Fibroblast of lung (primary cell): ENCODE data around the gene CELF2. TPM values are rescaled to one million over a fixed set of nuclear protein-coding genes. Genes with fewer than 3 reads are reported as not detected.

ENCODE experiments used
- DNase-seq, 2 donors: peaks; one replicate each; pipeline versions ENCODE4 v3.0.0 to v3.0.0-alpha.2; 2010; ENCODE audit warnings: low read depth in 2 of 2
- H2AFZ ChIP-seq: 2 replicates; pipeline ENCODE4 v1.5.1; 2012; ENCODE audit warnings: low read length, control low read depth, inconsistent platforms
- H3K27ac ChIP-seq: 2 replicates; pipeline ENCODE4 v1.5.1; 2011; ENCODE audit warnings: low read length, control low read depth; ENCODE audit not compliant: insufficient read depth
- H3K27me3 ChIP-seq: 2 replicates; pipeline ENCODE4 v1.5.1; 2011; ENCODE audit warnings: mild to moderate bottlenecking, low read length; ENCODE audit not compliant: control insufficient read depth, insufficient read depth
- H3K36me3 ChIP-seq: 2 replicates; pipeline ENCODE4 v1.5.1; 2011; ENCODE audit warnings: low read length; ENCODE audit not compliant: control insufficient read depth, insufficient read depth
- H3K4me1 ChIP-seq: 2 replicates; pipeline ENCODE4 v1.5.1; 2011; ENCODE audit warnings: low read length; ENCODE audit not compliant: control insufficient read depth, insufficient read depth; ENCODE audit errors: extremely low read depth
- H3K4me2 ChIP-seq: 2 replicates; pipeline ENCODE4 v1.5.1; 2011; ENCODE audit warnings: low read length, control low read depth; ENCODE audit not compliant: insufficient read depth; ENCODE audit errors: extremely low read depth
- H3K4me3 ChIP-seq, 4 experiments: fragments of 200-600 bp in 1 of 4; sonication (generic) in 1 of 4; replicated peaks in 1 of 4; 2 replicates each; pipeline ENCODE4 v1.5.1; 2011 to 2016; ENCODE audit warnings: low read length in 4 of 4, low read depth in 3 of 4, mild to moderate bottlenecking in 3 of 4, control low read depth in 2 of 4, inconsistent platforms in 1 of 4, mixed read lengths in 1 of 4; ENCODE audit not compliant: insufficient read depth in 1 of 4; ENCODE audit errors: control extremely low read depth in 1 of 4
- H3K79me2 ChIP-seq: 2 replicates; pipeline ENCODE4 v1.5.1; 2012; ENCODE audit warnings: mild to moderate bottlenecking, low read length, inconsistent platforms; ENCODE audit not compliant: control insufficient read depth, insufficient read depth
- H3K9ac ChIP-seq: 2 replicates; pipeline ENCODE4 v1.5.1; 2011; ENCODE audit warnings: mild to moderate bottlenecking, low read length, control low read depth; ENCODE audit not compliant: insufficient read depth
- H3K9me3 ChIP-seq: 2 replicates; pipeline ENCODE4 v1.5.1; 2012; ENCODE audit warnings: low read depth, low read length; ENCODE audit not compliant: control insufficient read depth, insufficient read depth
- H4K20me1 ChIP-seq: 2 replicates; pipeline ENCODE4 v1.5.1; 2011; ENCODE audit warnings: low read length; ENCODE audit not compliant: control insufficient read depth, insufficient read depth; ENCODE audit errors: extremely low read depth
- EZH2 ChIP-seq: IDR thresholded peaks from 2 replicates; pipeline ENCODE4 v1.5.1; 2012; ENCODE audit warnings: low read length, control low read depth, mild to moderate bottlenecking; ENCODE audit errors: missing control alignments
- polyA plus RNA-seq, 2 donors: library from polyadenylated mRNA; depleted of rRNA in 1 of 2; stranded (reverse) in 1 of 2; unstranded in 1 of 2; fragments of >200 nt; gene quantifications; 2 replicates each; pipeline ENCODE4 v1.2.1, GENCODE V29; 2011 to 2012; ENCODE audit warnings: missing spikeins in 1 of 2
- total RNA-seq: library from RNA; depleted of rRNA; stranded (reverse); fragments of >200 nt; gene quantifications from 2 replicates; pipeline ENCODE4 v1.2.1, GENCODE V29; 2014
- TF ChIP-seq, protein P1 (sequence below), 2 donors: IDR thresholded peaks in 1 of 2; conservative IDR thresholded peaks in 1 of 2; 1 replicate in 1 of 2; 2 replicates in 1 of 2; pipeline ENCODE4 v1.5.1; 2011 to 2012; ENCODE audit warnings: low read length in 2 of 2, control low read depth in 1 of 2, inconsistent platforms in 1 of 2, low read depth in 1 of 2, mild to moderate bottlenecking in 1 of 2

The CELF2 gene
- total and polyA plus RNA-seq, 2 donors (not counting 1 experiment from before 2014, with no cell fraction given), result 16.9 to 25.1 TPM

DNA sequence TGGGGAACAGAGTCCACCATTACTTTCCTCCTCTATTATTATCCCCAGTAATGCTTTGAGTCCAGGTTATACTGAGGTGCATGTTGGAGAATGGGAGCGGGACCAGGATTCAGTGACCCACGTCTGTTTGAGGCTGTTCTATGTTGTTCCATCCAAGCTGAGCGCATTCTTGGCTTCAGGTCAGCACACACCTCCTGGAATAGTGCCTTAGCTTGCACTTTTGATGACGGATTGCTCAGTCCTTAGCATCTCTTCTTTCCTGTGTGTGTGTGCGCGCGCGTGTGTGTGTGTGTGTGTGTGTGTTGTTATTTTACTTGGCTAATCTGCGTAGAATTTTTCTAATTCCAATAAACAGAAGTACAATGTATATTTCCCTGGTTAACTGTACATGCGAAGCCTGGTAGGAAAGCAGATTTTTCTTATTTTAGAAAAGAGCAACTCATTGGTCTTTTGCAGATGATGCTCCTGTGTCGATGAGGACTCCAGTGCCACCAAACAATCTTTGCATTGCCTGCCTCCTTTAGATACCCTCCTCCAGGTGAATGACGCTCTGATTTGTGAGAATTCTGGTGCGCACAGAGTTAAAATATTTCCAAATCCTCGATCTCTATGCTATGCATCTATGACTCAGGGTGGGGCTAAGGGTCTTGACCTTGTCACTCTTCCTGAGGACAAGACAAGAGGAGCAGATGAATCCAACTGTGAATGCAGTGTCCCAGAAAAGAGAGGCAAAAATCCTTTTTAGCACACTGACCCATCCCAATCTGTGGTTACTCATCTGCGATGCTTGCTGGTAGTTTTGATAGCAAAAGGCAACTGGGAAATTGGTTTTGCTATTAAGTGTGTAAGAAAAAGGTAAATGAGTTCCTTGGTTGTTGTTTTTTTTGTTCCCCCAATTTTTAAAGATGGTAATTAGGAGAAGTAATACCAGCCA is 13.3 kb upstream of the CELF2 start:
- H3K27ac ChIP-seq, result no peak overlapping the region
- no peaks in the 10 kb centered on the region for H3K36me3 ChIP-seq
- no peaks in the 10 kb centered on the region for H4K20me1 ChIP-seq
- no peaks in the 10 kb centered on the region for H3K79me2 ChIP-seq
- no peak overlapping the region for H3K9ac ChIP-seq
- H3K4me3 ChIP-seq, result no peak overlapping the region
- no peaks in the 10 kb centered on the region for H3K4me1 ChIP-seq
- no peaks in the 10 kb centered on the region for H3K9me3 ChIP-seq
- H2AFZ ChIP-seq, result no peak overlapping the region
- no peak overlapping the region for H3K4me2 ChIP-seq
- TF ChIP-seq EZH2, result no peak
- TF ChIP-seq, protein P1, sequence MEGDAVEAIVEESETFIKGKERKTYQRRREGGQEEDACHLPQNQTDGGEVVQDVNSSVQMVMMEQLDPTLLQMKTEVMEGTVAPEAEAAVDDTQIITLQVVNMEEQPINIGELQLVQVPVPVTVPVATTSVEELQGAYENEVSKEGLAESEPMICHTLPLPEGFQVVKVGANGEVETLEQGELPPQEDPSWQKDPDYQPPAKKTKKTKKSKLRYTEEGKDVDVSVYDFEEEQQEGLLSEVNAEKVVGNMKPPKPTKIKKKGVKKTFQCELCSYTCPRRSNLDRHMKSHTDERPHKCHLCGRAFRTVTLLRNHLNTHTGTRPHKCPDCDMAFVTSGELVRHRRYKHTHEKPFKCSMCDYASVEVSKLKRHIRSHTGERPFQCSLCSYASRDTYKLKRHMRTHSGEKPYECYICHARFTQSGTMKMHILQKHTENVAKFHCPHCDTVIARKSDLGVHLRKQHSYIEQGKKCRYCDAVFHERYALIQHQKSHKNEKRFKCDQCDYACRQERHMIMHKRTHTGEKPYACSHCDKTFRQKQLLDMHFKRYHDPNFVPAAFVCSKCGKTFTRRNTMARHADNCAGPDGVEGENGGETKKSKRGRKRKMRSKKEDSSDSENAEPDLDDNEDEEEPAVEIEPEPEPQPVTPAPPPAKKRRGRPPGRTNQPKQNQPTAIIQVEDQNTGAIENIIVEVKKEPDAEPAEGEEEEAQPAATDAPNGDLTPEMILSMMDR (conservative IDR thresholded peaks at IDR 0.05 in 1 of 2, IDR thresholded peaks at IDR 0.05 in 1 of 2; ENCODE audit: low read depth in 1 of 2, low read length in 2 of 2), result no peak
- H3K27me3 ChIP-seq, result no peaks in the 10 kb centered on the region
- DNase-seq, result no peak

- no peaks in the 10 kb centered on the region for H3K27me3 ChIP-seq
- H2AFZ ChIP-seq, result no peak overlapping the region
- DNase-seq, result no peak
- H3K4me1 ChIP-seq, result no peaks in the 10 kb centered on the region
- no peaks in the 10 kb centered on the region for H3K36me3 ChIP-seq
- H3K27ac ChIP-seq, result no peak overlapping the region
- H3K79me2 ChIP-seq, result no peaks in the 10 kb centered on the region
- H3K9ac ChIP-seq, result no peak overlapping the region
- TF ChIP-seq, protein P1 (conservative IDR thresholded peaks at IDR 0.05 in 1 of 2, IDR thresholded peaks at IDR 0.05 in 1 of 2; ENCODE audit: low read depth in 1 of 2, low read length in 2 of 2), result no peak
- TF ChIP-seq EZH2, result no peak
- no peaks in the 10 kb centered on the region for H3K9me3 ChIP-seq
- H3K4me2 ChIP-seq, result no peak overlapping the region
- H3K4me3 ChIP-seq, result peak overlapping the region in 1 of 4 experiments; percentile 6
- no peaks in the 10 kb centered on the region for H4K20me1 ChIP-seq
Observed at GRCh38 chr10:11005725-11006427, 11.8 kb upstream of the CELF2 start.

DNA sequence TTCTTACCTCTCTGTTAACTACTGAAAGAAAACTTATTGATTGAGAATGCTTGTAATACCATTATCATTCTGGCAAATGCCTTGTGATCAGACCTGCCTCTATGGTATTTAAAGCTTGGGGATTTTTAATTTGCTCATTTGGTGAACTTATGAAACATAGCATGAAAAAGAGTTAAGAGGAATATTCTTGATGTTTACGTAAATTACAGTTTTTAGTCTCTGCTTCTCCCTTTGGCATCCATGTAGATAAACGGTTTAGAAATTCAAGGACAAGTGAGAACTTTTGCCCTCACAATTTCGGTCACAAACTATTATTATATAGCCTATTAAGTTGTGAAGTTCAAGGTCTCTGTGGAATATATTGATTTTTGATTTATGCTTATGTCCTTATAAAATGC is 11.2 kb upstream of the CELF2 start:
- H3K36me3 ChIP-seq, result no peaks in the 10 kb centered on the region
- H3K4me1 ChIP-seq, result no peaks in the 10 kb centered on the region
- no peaks in the 10 kb centered on the region for H4K20me1 ChIP-seq
- no peak overlapping the region for H3K4me3 ChIP-seq
- H3K27me3 ChIP-seq, result no peaks in the 10 kb centered on the region
- no peak overlapping the region for H3K27ac ChIP-seq
- H3K79me2 ChIP-seq, result no peaks in the 10 kb centered on the region
- no peak overlapping the region for H3K9ac ChIP-seq
- H3K4me2 ChIP-seq, result no peak overlapping the region
- DNase-seq, result no peak
- H2AFZ ChIP-seq, result no peak overlapping the region
- H3K9me3 ChIP-seq, result no peaks in the 10 kb centered on the region
- TF ChIP-seq, protein P1 (conservative IDR thresholded peaks at IDR 0.05 in 1 of 2, IDR thresholded peaks at IDR 0.05 in 1 of 2; ENCODE audit: low read depth in 1 of 2, low read length in 2 of 2), result no peak
- no peak for TF ChIP-seq EZH2
